Neural cell (in vitro differentiated cells): ENCODE results near the gene ADORA1. TPM values are rescaled to one million over a fixed set of nuclear protein-coding genes. Genes with fewer than 3 reads are reported as not detected.

Source experiments
- H2AFZ ChIP-seq: fragments of 200-600, 300-800 bp; sonication (generic), shearing (Covaris generic); 2 replicates; pipeline ENCODE4 v1.6.0; 2014; ENCODE audit warnings: low read depth, mild to moderate bottlenecking, antibody characterized with exemption, low read length, moderate library complexity
- H3F3A ChIP-seq: fragments of 200-600 bp; shearing (Covaris generic); 2 replicates; pipeline ENCODE4 v1.6.1; 2016; ENCODE audit warnings: mild to moderate bottlenecking, moderate library complexity, mixed read lengths, antibody characterized with exemption, low read length; ENCODE audit not compliant: insufficient read depth, poor library complexity, severe bottlenecking
- H3K27ac ChIP-seq: fragments of 200-600, 300-800 bp; sonication (generic), shearing (Covaris generic); 2 replicates; pipeline ENCODE4 v1.5.1; 2014; ENCODE audit warnings: mild to moderate bottlenecking, low read length, moderate library complexity
- H3K27me3 ChIP-seq: fragments of 300-800, 200-600 bp; sonication (generic), shearing (Covaris generic); 2 replicates; pipeline ENCODE4 v1.6.0; 2014; ENCODE audit warnings: mild to moderate bottlenecking, low read depth, low read length, moderate library complexity; ENCODE audit not compliant: insufficient read depth
- H3K36me3 ChIP-seq: fragments of 300-800, 200-600 bp; sonication (generic), shearing (Covaris generic); 2 replicates; pipeline ENCODE4 v1.5.1; 2014; ENCODE audit warnings: mild to moderate bottlenecking, antibody characterized with exemption, low read length, moderate library complexity; ENCODE audit not compliant: insufficient read depth
- H3K4me2 ChIP-seq: fragments of 300-800, 200-600 bp; sonication (generic), shearing (Covaris generic); 2 replicates; pipeline ENCODE4 v1.6.0; 2014; ENCODE audit warnings: mild to moderate bottlenecking, low read length
- H3K4me3 ChIP-seq: fragments of 300-800, 200-600 bp; sonication (generic), shearing (Covaris generic); 2 replicates; pipeline ENCODE4 v1.5.1; 2014; ENCODE audit warnings: mild to moderate bottlenecking, low read length, moderate library complexity
- H3K79me2 ChIP-seq: fragments of 200-600 bp; shearing (Covaris generic); replicated peaks from 2 replicates; pipeline ENCODE4 v1.6.0; 2014; ENCODE audit warnings: mild to moderate bottlenecking, low read length, moderate library complexity; ENCODE audit not compliant: insufficient read depth
- H3K9ac ChIP-seq: fragments of 300-800, 200-600 bp; sonication (generic), shearing (Covaris generic); 2 replicates; pipeline ENCODE4 v1.6.1; 2016; ENCODE audit warnings: mild to moderate bottlenecking, low read length, mixed read lengths
- H3K9me2 ChIP-seq: fragments of 200-600 bp; shearing (Covaris generic); 2 replicates; pipeline ENCODE4 v1.6.1; 2016; ENCODE audit warnings: mild to moderate bottlenecking, low read length, mixed read lengths; ENCODE audit not compliant: insufficient read depth
- H3K9me3 ChIP-seq: fragments of 200-600, 300-800 bp; sonication (generic), shearing (Covaris generic); 2 replicates; pipeline ENCODE4 v1.6.1; 2016; ENCODE audit warnings: mild to moderate bottlenecking, mixed run types, low read length, moderate library complexity, mixed read lengths
- H4K20me1 ChIP-seq: fragments of 200-600 bp; shearing (Covaris generic); 2 replicates; pipeline ENCODE4 v1.6.1; 2016; ENCODE audit warnings: mild to moderate bottlenecking, mixed run types; ENCODE audit not compliant: insufficient read depth
- EP300 ChIP-seq: fragments of 450-650 bp; conservative IDR thresholded peaks from 2 replicates; pipeline ENCODE4 v1.6.1; 2014; ENCODE audit warnings: antibody characterized with exemption, mild to moderate bottlenecking, moderate library complexity; ENCODE audit not compliant: poor library complexity, severe bottlenecking
- EZH2 ChIP-seq: fragments of 200-600, 300-800 bp; shearing (Covaris generic), sonication (generic); IDR thresholded peaks from 2 replicates; pipeline ENCODE4 v1.6.1; 2014; ENCODE audit warnings: antibody characterized with exemption, low read length, borderline replicate concordance, mild to moderate bottlenecking; ENCODE audit not compliant: insufficient read depth, poor library complexity, severe bottlenecking
- MXI1 ChIP-seq: fragments of 450-650 bp; conservative IDR thresholded peaks from 2 replicates; pipeline ENCODE4 v1.6.1; 2014; ENCODE audit warnings: antibody characterized with exemption, mild to moderate bottlenecking; ENCODE audit not compliant: poor library complexity, severe bottlenecking
- POLR2AphosphoS5 ChIP-seq: IDR thresholded peaks from 2 replicates; pipeline ENCODE4 v1.6.1; 2012
- RAD21 ChIP-seq: fragments of 450-650 bp; conservative IDR thresholded peaks from 2 replicates; pipeline ENCODE4 v1.6.1; 2014; ENCODE audit warnings: antibody characterized with exemption, mild to moderate bottlenecking, moderate library complexity
- SMC3 ChIP-seq: fragments of 450-650 bp; conservative IDR thresholded peaks from 2 replicates; pipeline ENCODE4 v1.6.1; 2014; ENCODE audit warnings: antibody characterized with exemption, mild to moderate bottlenecking, moderate library complexity; ENCODE audit not compliant: poor library complexity
- TAF1 ChIP-seq: IDR thresholded peaks from 2 replicates; pipeline ENCODE4 v1.6.1; 2012; ENCODE audit warnings: low read depth
- polyA plus RNA-seq: library from polyadenylated mRNA; depleted of rRNA; stranded (reverse); fragments of >200 nt; gene quantifications from 2 replicates; pipeline ENCODE4 v1.2.3, GENCODE V29; 2014
- TF ChIP-seq, protein P1 (sequence below): IDR thresholded peaks from 2 replicates; pipeline ENCODE4 v1.6.1; 2012; ENCODE audit warnings: borderline replicate concordance
- TF ChIP-seq, protein P2 (sequence below): fragments of 450-650 bp; IDR thresholded peaks from 2 replicates; pipeline ENCODE4 v1.5.1; 2014; ENCODE audit warnings: antibody characterized with exemption, mild to moderate bottlenecking, moderate library complexity; ENCODE audit not compliant: poor library complexity, severe bottlenecking

Gene ADORA1
- polyA plus RNA-seq, 1 donor from 2014 or later = 7.2 TPM

DNA sequence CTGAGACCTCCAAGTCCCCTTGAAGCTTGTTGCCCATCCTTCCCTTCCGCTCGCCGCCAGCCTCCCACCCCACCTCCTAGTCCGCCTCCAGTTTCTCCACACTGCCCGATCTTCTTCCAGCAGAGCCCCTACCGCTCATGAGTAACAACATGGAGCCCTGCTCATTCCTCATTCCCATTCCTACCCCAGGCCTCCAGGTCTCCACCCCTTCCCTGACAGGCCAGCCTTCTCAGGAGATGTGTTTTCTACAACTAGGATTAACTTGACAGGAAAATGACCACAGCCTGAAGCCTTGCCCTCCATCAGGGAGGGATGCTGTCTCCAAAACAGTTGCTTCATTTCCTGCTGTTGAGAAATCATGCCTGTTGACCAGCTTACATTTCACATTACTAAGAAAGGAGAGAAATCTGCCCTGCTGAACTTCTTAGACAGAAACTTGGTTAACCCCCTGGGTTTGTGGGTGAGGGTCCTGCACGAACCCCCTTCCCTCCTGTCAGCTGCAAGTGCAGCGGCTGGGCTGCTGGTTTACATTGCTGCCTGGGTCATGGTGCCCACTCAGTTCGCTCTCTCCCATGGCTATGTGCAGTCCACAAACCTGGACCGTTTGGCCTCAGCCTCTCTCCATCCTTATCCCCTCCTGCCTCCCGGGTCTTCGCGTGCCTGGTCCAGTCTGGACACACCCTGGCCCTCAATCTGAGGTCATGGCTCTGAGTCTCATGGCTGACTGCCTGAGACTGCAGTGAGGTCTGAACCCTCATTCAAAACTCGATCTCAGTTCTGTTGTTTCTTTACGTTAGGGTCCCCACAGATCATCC lies 75.1 kb downstream of the ADORA1 start:
- H4K20me1 ChIP-seq = no peaks in the 10 kb centered on the region
- H3F3A ChIP-seq = no peaks in the 10 kb centered on the region
- H3K4me3 ChIP-seq = no peak overlapping the region
- no peak overlapping the region for H3K27ac ChIP-seq
- H2AFZ ChIP-seq = no peak overlapping the region
- no peaks in the 10 kb centered on the region for H3K36me3 ChIP-seq
- no peaks in the 10 kb centered on the region for H3K79me2 ChIP-seq
- no peaks in the 10 kb centered on the region for H3K9me3 ChIP-seq
- no peak overlapping the region for H3K4me2 ChIP-seq
- TF ChIP-seq EZH2 = no peak
- TF ChIP-seq, protein P1, sequence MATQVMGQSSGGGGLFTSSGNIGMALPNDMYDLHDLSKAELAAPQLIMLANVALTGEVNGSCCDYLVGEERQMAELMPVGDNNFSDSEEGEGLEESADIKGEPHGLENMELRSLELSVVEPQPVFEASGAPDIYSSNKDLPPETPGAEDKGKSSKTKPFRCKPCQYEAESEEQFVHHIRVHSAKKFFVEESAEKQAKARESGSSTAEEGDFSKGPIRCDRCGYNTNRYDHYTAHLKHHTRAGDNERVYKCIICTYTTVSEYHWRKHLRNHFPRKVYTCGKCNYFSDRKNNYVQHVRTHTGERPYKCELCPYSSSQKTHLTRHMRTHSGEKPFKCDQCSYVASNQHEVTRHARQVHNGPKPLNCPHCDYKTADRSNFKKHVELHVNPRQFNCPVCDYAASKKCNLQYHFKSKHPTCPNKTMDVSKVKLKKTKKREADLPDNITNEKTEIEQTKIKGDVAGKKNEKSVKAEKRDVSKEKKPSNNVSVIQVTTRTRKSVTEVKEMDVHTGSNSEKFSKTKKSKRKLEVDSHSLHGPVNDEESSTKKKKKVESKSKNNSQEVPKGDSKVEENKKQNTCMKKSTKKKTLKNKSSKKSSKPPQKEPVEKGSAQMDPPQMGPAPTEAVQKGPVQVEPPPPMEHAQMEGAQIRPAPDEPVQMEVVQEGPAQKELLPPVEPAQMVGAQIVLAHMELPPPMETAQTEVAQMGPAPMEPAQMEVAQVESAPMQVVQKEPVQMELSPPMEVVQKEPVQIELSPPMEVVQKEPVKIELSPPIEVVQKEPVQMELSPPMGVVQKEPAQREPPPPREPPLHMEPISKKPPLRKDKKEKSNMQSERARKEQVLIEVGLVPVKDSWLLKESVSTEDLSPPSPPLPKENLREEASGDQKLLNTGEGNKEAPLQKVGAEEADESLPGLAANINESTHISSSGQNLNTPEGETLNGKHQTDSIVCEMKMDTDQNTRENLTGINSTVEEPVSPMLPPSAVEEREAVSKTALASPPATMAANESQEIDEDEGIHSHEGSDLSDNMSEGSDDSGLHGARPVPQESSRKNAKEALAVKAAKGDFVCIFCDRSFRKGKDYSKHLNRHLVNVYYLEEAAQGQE = no peak
- H3K27me3 ChIP-seq = no peaks in the 10 kb centered on the region
- no peaks in the 10 kb centered on the region for H3K9me2 ChIP-seq
- no peak overlapping the region for H3K9ac ChIP-seq

DNA sequence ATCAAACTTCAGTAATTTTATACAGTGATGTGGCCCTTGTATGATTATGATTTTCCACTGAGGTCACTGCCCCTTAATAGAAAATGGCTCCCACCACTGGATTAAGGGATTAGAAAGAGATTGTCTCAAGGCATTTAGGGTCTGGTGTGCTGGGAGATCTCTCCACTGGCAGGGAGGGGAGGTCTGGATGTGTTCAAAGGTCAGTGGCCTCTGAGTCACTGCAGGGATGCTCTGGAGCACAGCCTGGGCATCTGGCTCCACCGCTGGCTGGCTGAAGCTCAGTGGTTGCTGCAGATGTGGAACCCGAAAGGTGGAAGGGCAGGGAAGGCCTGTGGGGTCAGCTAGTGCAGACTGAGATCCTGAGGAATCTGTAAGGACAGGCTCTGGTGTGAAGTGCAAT lies 77.2 kb downstream of the ADORA1 start:
- Histone ChIP-seq H3K27me3 (no peaks in the 10 kb centered on the region), H3K36me3 (no peaks in the 10 kb centered on the region), H3K27ac (no peak overlapping the region), H3K9ac (no peak overlapping the region), H3K79me2 (no peaks in the 10 kb centered on the region), H3K9me3 (no peaks in the 10 kb centered on the region), H3K9me2 (no peaks in the 10 kb centered on the region), H3K4me3 (no peak overlapping the region), H4K20me1 (no peaks in the 10 kb centered on the region), H3F3A (no peaks in the 10 kb centered on the region), H2AFZ (no peak overlapping the region), H3K4me2 (no peak overlapping the region)
- TF ChIP-seq EZH2 (no peak), TAF1 (no peak), POLR2AphosphoS5 (no peak), EP300 (no peak), SMC3 (no peak), RAD21 (no peak), MXI1 (no peak)
- TF ChIP-seq, protein P2, sequence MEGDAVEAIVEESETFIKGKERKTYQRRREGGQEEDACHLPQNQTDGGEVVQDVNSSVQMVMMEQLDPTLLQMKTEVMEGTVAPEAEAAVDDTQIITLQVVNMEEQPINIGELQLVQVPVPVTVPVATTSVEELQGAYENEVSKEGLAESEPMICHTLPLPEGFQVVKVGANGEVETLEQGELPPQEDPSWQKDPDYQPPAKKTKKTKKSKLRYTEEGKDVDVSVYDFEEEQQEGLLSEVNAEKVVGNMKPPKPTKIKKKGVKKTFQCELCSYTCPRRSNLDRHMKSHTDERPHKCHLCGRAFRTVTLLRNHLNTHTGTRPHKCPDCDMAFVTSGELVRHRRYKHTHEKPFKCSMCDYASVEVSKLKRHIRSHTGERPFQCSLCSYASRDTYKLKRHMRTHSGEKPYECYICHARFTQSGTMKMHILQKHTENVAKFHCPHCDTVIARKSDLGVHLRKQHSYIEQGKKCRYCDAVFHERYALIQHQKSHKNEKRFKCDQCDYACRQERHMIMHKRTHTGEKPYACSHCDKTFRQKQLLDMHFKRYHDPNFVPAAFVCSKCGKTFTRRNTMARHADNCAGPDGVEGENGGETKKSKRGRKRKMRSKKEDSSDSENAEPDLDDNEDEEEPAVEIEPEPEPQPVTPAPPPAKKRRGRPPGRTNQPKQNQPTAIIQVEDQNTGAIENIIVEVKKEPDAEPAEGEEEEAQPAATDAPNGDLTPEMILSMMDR = no peak
- TF ChIP-seq, protein P1 = no peak
